HCT116 (cell line): ENCODE measurements around the gene IQGAP3.

Experiments
- CTCF ChIP-seq, 3 experiments: fragments of 200-600 bp in 1 of 3; sonication (generic) in 1 of 3; IDR thresholded peaks in 2 of 3; conservative IDR thresholded peaks in 1 of 3; 2 replicates each; pipeline ENCODE4 v1.5.1; 2012 to 2017; ENCODE audit warnings: low read depth in 2 of 3, low read length in 2 of 3, antibody characterized with exemption in 1 of 3, borderline replicate concordance in 1 of 3, control low read depth in 1 of 3, mild to moderate bottlenecking in 1 of 3, mixed read lengths in 1 of 3, mixed run types in 1 of 3, moderate library complexity in 1 of 3; ENCODE audit not compliant: insufficient read depth in 1 of 3
- EZH2 ChIP-seq: fragments of 200-600 bp; sonication (generic); IDR thresholded peaks from 2 replicates; pipeline ENCODE4 v1.6.1; 2017; ENCODE audit warnings: antibody characterized with exemption, mixed run types

GRCh38 chr1:156595016-156595415, 22.7 kb upstream of the IQGAP3 start:
- no peak for TF ChIP-seq EZH2
- no peak for TF ChIP-seq CTCF (IDR thresholded peaks at IDR 0.05 in 2 of 3, conservative IDR thresholded peaks at IDR 0.05 in 1 of 3; ENCODE audit: borderline replicate concordance in 1 of 3, insufficient read depth in 1 of 3, low read depth in 2 of 3, low read length in 2 of 3)
